Effector memory CD4-positive, alpha-beta T cell (primary cell): ENCODE data around the gene SLC9A8.
"Not testable (repeated sequence)": the region's sequence is repeated elsewhere in the genome, so short reads cannot be mapped to it uniquely, and the experiment has no call there.

Experiments used
- DNase-seq, 3 donors: peaks; one replicate each; pipeline ENCODE4 v3.0.0-alpha.2; 2020
- H3K27ac ChIP-seq: 2 replicates; pipeline ENCODE4 v1.7.0; 2013; ENCODE audit warnings: mild to moderate bottlenecking, low read length, moderate library complexity; ENCODE audit not compliant: insufficient read depth, poor library complexity, severe bottlenecking
- H3K27me3 ChIP-seq: replicated peaks from 2 replicates; pipeline ENCODE4 v1.7.0; 2013; ENCODE audit warnings: mild to moderate bottlenecking, low read length; ENCODE audit not compliant: insufficient read depth, control insufficient read depth, poor library complexity, severe bottlenecking
- H3K36me3 ChIP-seq: 2 replicates; pipeline ENCODE4 v1.7.0; 2013; ENCODE audit warnings: mild to moderate bottlenecking, low read length, moderate library complexity; ENCODE audit not compliant: control insufficient read depth, insufficient read depth
- H3K4me1 ChIP-seq: 2 replicates; pipeline ENCODE4 v1.7.0; 2013; ENCODE audit warnings: low read length, mild to moderate bottlenecking; ENCODE audit not compliant: control insufficient read depth, insufficient read depth, poor library complexity, severe bottlenecking
- H3K4me3 ChIP-seq: 2 replicates; pipeline ENCODE4 v1.7.0; 2013; ENCODE audit warnings: low read length, low read depth, mild to moderate bottlenecking; ENCODE audit not compliant: insufficient read depth, poor library complexity, severe bottlenecking
- H3K9me3 ChIP-seq: 2 replicates; pipeline ENCODE4 v1.7.0; 2013; ENCODE audit warnings: mild to moderate bottlenecking, low read length, moderate library complexity; ENCODE audit not compliant: control insufficient read depth
- total RNA-seq, 3 donors: gene quantifications; one replicate each; lab custom pipeline; 2026; lab: John Stamatoyannopoulos, UW

Gene SLC9A8
- total RNA-seq = 40.6 to 72.3 (median 56.0) reads per million in 3 donors

GRCh38 chr20:49812507-49813304, at the start of gene SLC9A8:
Gene SLC9A8, plus strand, starts transcription at chr20:49812828. Its CDS starts 95 bp downstream, at chr20:49812923.
- peak within 1 kb of the TSS; percentile 75 for H3K4me3 ChIP-seq
- H3K27ac ChIP-seq = peak within 1 kb of the TSS; percentile 97
- H3K27me3 ChIP-seq = no peaks in the 10 kb centered on the region
- peaks cover 11% of the 10 kb centered on the region for H3K36me3 ChIP-seq
- peaks cover 21% of the 10 kb centered on the region for H3K4me1 ChIP-seq
- no peaks in the 10 kb centered on the region for H3K9me3 ChIP-seq
- DNase-seq = peak; percentile 79 to 83 (median 80)

GRCh38 chr20:49762940-49763766, 49.5 kb upstream of the SLC9A8 start:
- Histone ChIP-seq H3K4me1 (peaks cover 11% of the 10 kb centered on the region), H3K27ac (no peak overlapping the region), H3K9me3 (no peaks in the 10 kb centered on the region), H3K36me3 (no peaks in the 10 kb centered on the region), H3K27me3 (peaks cover 12% of the 10 kb centered on the region), H3K4me3 (no peak overlapping the region)
- no peak for DNase-seq

DNA sequence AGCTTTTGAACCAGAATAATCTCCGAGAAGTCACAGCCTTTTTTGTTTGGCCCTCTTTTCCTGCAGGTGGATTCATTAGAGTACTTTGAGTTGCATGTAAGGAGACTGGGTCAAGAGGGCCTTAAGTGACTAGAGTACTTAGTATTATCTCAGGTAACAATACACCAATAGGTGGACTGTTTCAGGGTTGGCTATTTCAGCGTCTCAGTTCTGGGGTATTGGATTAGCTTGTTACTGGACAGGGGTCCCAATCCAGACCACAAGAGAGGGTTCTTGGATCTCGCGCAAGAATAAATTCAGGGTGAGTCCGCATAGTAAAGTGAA, 47.3 kb upstream of the SLC9A8 start:
- no peaks in the 10 kb centered on the region for H3K36me3 ChIP-seq
- peaks cover 12% of the 10 kb centered on the region for H3K27me3 ChIP-seq
- peaks cover 21% of the 10 kb centered on the region for H3K4me1 ChIP-seq
- H3K27ac ChIP-seq = no peak overlapping the region
- H3K4me3 ChIP-seq = no peak overlapping the region
- no peaks in the 10 kb centered on the region for H3K9me3 ChIP-seq
- DNase-seq = no peak

- Histone ChIP-seq H3K36me3 (no peaks in the 10 kb centered on the region), H3K27ac (no peak overlapping the region), H3K9me3 (no peaks in the 10 kb centered on the region), H3K4me1 (peaks cover 21% of the 10 kb centered on the region), H3K27me3 (peaks cover 17% of the 10 kb centered on the region), H3K4me3 (no peak overlapping the region)
- no peak for DNase-seq
Observed at GRCh38 chr20:49765846-49766541, 46.6 kb upstream of the SLC9A8 start.

DNA sequence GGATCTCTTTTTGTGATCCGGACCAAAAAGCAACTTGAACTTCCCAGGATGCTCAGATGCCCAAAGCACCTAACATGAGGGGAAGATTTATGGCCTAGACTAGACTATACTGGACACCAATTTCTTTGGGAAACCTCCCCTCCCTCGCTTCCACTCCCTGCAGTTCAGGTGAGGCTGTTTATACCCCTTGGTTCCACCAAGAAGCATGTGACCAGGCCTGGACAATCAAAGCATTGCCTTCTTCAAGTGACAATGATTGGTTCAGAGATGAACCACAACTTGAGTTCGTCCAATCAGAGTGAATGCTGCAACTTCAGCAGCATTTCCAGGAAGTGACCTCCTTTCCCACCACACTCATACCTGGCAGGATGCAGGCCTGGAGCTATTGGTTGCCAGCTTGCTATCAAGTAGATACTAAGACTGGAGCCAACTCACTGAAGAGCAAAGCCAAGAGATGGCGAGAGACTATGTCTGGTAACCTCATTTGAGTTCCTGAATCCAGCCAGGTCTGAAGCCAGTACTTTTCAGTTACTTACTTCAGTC, 45.6 kb upstream of the SLC9A8 start:
- Histone ChIP-seq H3K4me1 (peaks cover 21% of the 10 kb centered on the region), H3K4me3 (no peak overlapping the region), H3K27me3 (peaks cover 19% of the 10 kb centered on the region), H3K27ac (no peak overlapping the region), H3K9me3 (no peaks in the 10 kb centered on the region), H3K36me3 (no peaks in the 10 kb centered on the region)
- no peak for DNase-seq

- H3K4me3 ChIP-seq = no peak overlapping the region
- peak in 2 of 3 donors; percentile 2 to 15 for DNase-seq
Observed at GRCh38 chr20:49768204-49769047, 44.2 kb upstream of the SLC9A8 start.

GRCh38 chr20:49769048-49769581, 43.5 kb upstream of the SLC9A8 start:
- Histone ChIP-seq H3K4me1 (peaks cover 21% of the 10 kb centered on the region), H3K4me3 (no peak overlapping the region), H3K36me3 (no peaks in the 10 kb centered on the region), H3K9me3 (no peaks in the 10 kb centered on the region), H3K27ac (no peak overlapping the region), H3K27me3 (peaks cover 19% of the 10 kb centered on the region)
- no peak for DNase-seq

More at GRCh38 chr20:49768204-49769047, 44.2 kb upstream of the SLC9A8 start:
- Histone ChIP-seq H3K27me3 (peaks cover 19% of the 10 kb centered on the region), H3K27ac (no peak overlapping the region), H3K36me3 (no peaks in the 10 kb centered on the region), H3K4me1 (peaks cover 21% of the 10 kb centered on the region), H3K9me3 (no peaks in the 10 kb centered on the region)

DNA sequence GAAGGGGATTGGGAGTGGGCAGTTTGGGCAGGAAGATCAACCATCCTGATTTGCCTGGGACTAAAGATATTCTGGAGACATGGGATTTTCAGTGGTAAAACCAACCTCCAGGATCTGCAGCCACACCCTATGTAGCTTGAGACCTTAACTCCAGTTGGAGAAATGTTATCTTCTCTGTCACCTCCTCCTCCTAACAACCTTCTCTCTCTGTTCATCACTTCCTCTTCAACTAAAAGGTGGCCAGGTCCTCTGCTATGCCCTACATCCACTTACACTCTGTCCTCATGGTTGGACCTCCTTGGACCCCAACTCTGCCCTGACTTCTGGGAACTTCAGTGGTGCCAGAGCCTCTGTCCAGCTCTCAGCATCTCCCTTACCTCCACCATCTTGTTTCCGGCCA, 42.0 kb upstream of the SLC9A8 start:
- DNase-seq = no peak
- no peaks in the 10 kb centered on the region for H3K9me3 ChIP-seq
- H3K4me3 ChIP-seq = no peak overlapping the region
- H3K36me3 ChIP-seq = no peaks in the 10 kb centered on the region
- H3K4me1 ChIP-seq = peaks cover 21% of the 10 kb centered on the region
- no peak overlapping the region for H3K27ac ChIP-seq
- peaks cover 19% of the 10 kb centered on the region for H3K27me3 ChIP-seq

GRCh38 chr20:49774213-49774612, 38.4 kb upstream of the SLC9A8 start:
- H3K27me3 ChIP-seq, H3K4me3 ChIP-seq, H3K4me1 ChIP-seq, H3K36me3 ChIP-seq, H3K9me3 ChIP-seq, H3K27ac ChIP-seq, DNase-seq: not testable (repeated sequence)
